ENCODE measurements around the gene IRAK2. TPM values are rescaled to one million over a fixed set of nuclear protein-coding genes. Genes with fewer than 3 reads are reported as not detected.

The IRAK2 gene
- total RNA-seq, 1 experiment from 2014 or later, result 2.8 TPM

- H3K9me3 ChIP-seq (replicated peaks), result no peaks in the 10 kb centered on the region
- peaks cover 6% of the 10 kb centered on the region; the same call in 1 of the 2 replicates for H3K36me3 ChIP-seq
- DNase-seq (ENCODE audit: low read depth in 1 of 2, low spot score in 2 of 2), result no peak
- no peaks in the 10 kb centered on the region for H3K27me3 ChIP-seq (replicated peaks)
- H3K4me1 ChIP-seq (replicated peaks), result no peaks in the 10 kb centered on the region
- no peak overlapping the region for H3K27ac ChIP-seq
- no peak overlapping the region for H3K4me3 ChIP-seq
Measured at GRCh38 chr3:10233988-10234387, 69.3 kb downstream of the IRAK2 start.

GRCh38 chr3:10234526-10235230, 70.0 kb downstream of the IRAK2 start:
- no peak for DNase-seq (ENCODE audit: low read depth in 1 of 2, low spot score in 2 of 2)
- no peaks in the 10 kb centered on the region for H3K9me3 ChIP-seq (replicated peaks)
- peaks cover 6% of the 10 kb centered on the region; the same call in 1 of the 2 replicates for H3K36me3 ChIP-seq
- no peak overlapping the region for H3K4me3 ChIP-seq
- H3K27ac ChIP-seq, result no peak overlapping the region
- no peaks in the 10 kb centered on the region for H3K4me1 ChIP-seq (replicated peaks)
- H3K27me3 ChIP-seq (replicated peaks), result no peaks in the 10 kb centered on the region

GRCh38 chr3:10235551-10235950, 70.8 kb downstream of the IRAK2 start:
- DNase-seq (ENCODE audit: low read depth in 1 of 2, low spot score in 2 of 2), result no peak
- Histone ChIP-seq H3K27ac (no peak overlapping the region), H3K4me1 (replicated peaks) (no peaks in the 10 kb centered on the region), H3K27me3 (replicated peaks) (no peaks in the 10 kb centered on the region), H3K9me3 (replicated peaks) (no peaks in the 10 kb centered on the region), H3K4me3 (no peak overlapping the region), H3K36me3 (peaks cover 6% of the 10 kb centered on the region; the same call in 1 of the 2 replicates)

GRCh38 chr3:10238345-10239183, 73.8 kb downstream of the IRAK2 start:
- H3K9me3 ChIP-seq (replicated peaks), result no peaks in the 10 kb centered on the region
- H3K27me3 ChIP-seq (replicated peaks), result no peaks in the 10 kb centered on the region
- peaks cover 6% of the 10 kb centered on the region; the same call in 1 of the 2 replicates for H3K36me3 ChIP-seq
- no peak for DNase-seq (ENCODE audit: low read depth in 1 of 2, low spot score in 2 of 2)
- H3K4me1 ChIP-seq (replicated peaks), result no peaks in the 10 kb centered on the region
- no peak overlapping the region for H3K27ac ChIP-seq
- no peak overlapping the region for H3K4me3 ChIP-seq

- no peaks in the 10 kb centered on the region for H3K9me3 ChIP-seq (replicated peaks)
- H3K27ac ChIP-seq, result no peak overlapping the region
- no peaks in the 10 kb centered on the region for H3K27me3 ChIP-seq (replicated peaks)
- no peak overlapping the region for H3K4me3 ChIP-seq
- H3K4me1 ChIP-seq (replicated peaks), result no peaks in the 10 kb centered on the region
- no peak for DNase-seq (ENCODE audit: low read depth in 1 of 2, low spot score in 2 of 2)
- H3K36me3 ChIP-seq, result peaks cover 6% of the 10 kb centered on the region; the same call in 1 of the 2 replicates
Measured at GRCh38 chr3:10240799-10241198, 76.1 kb downstream of the IRAK2 start.

GRCh38 chr3:10242182-10243065, 77.7 kb downstream of the IRAK2 start:
- Histone ChIP-seq H3K36me3 (no peaks in the 10 kb centered on the region), H3K4me3 (no peak overlapping the region), H3K27me3 (replicated peaks) (no peaks in the 10 kb centered on the region), H3K9me3 (replicated peaks) (no peaks in the 10 kb centered on the region), H3K27ac (no peak overlapping the region), H3K4me1 (replicated peaks) (no peaks in the 10 kb centered on the region)
- no peak for DNase-seq (ENCODE audit: low read depth in 1 of 2, low spot score in 2 of 2)

GRCh38 chr3:10244009-10244408, 79.3 kb downstream of the IRAK2 start:
- no peak for DNase-seq (ENCODE audit: low read depth in 1 of 2, low spot score in 2 of 2)
- H3K9me3 ChIP-seq (replicated peaks), result no peaks in the 10 kb centered on the region
- H3K27ac ChIP-seq, result no peak overlapping the region
- H3K27me3 ChIP-seq (replicated peaks), result no peaks in the 10 kb centered on the region
- H3K4me1 ChIP-seq (replicated peaks), result peaks cover 9% of the 10 kb centered on the region
- H3K4me3 ChIP-seq, result no peak overlapping the region
- H3K36me3 ChIP-seq, result peaks cover 7% of the 10 kb centered on the region

GRCh38 chr3:10245081-10245712, 80.5 kb downstream of the IRAK2 start:
- no peak for DNase-seq (ENCODE audit: low read depth in 1 of 2, low spot score in 2 of 2)
- no peak overlapping the region for H3K27ac ChIP-seq
- H3K4me3 ChIP-seq, result no peak overlapping the region
- no peaks in the 10 kb centered on the region for H3K9me3 ChIP-seq (replicated peaks)
- H3K27me3 ChIP-seq (replicated peaks), result no peaks in the 10 kb centered on the region
- peaks cover 20% of the 10 kb centered on the region for H3K4me1 ChIP-seq (replicated peaks)
- H3K36me3 ChIP-seq, result peaks cover 16% of the 10 kb centered on the region

GRCh38 chr3:10247679-10248183, 83.0 kb downstream of the IRAK2 start:
- H3K4me1 ChIP-seq (replicated peaks), result peaks cover 26% of the 10 kb centered on the region
- no peaks in the 10 kb centered on the region for H3K9me3 ChIP-seq (replicated peaks)
- peaks cover 33% of the 10 kb centered on the region for H3K36me3 ChIP-seq
- H3K4me3 ChIP-seq, result peak overlapping the region; percentile 86
- no peaks in the 10 kb centered on the region for H3K27me3 ChIP-seq (replicated peaks)
- H3K27ac ChIP-seq, result peak overlapping the region; percentile 64
- no peak for DNase-seq (ENCODE audit: low read depth in 1 of 2, low spot score in 2 of 2)

GRCh38 chr3:10248184-10248983, 83.7 kb downstream of the IRAK2 start, which contains the start of gene TATDN2:
TATDN2 (plus strand) TSS chr3:10248459; CDS start chr3:10249201, 742 bp downstream.
- peak within 1 kb of the TSS; percentile 64 for H3K27ac ChIP-seq
- no peaks in the 10 kb centered on the region for H3K27me3 ChIP-seq (replicated peaks)
- peak; percentile 86 to 93 for DNase-seq (ENCODE audit: low read depth in 1 of 2, low spot score in 2 of 2)
- peaks cover 26% of the 10 kb centered on the region for H3K4me1 ChIP-seq (replicated peaks)
- H3K4me3 ChIP-seq, result peak within 1 kb of the TSS; percentile 86
- no peaks in the 10 kb centered on the region for H3K9me3 ChIP-seq (replicated peaks)
- peaks cover 38% of the 10 kb centered on the region for H3K36me3 ChIP-seq

GRCh38 chr3:10248984-10249748, 84.4 kb downstream of the IRAK2 start:
- Histone ChIP-seq H3K4me3 (peak overlapping the region; percentile 86), H3K9me3 (replicated peaks) (no peaks in the 10 kb centered on the region), H3K4me1 (replicated peaks) (peaks cover 26% of the 10 kb centered on the region), H3K27ac (peak overlapping the region; percentile 64), H3K36me3 (peaks cover 46% of the 10 kb centered on the region), H3K27me3 (replicated peaks) (no peaks in the 10 kb centered on the region)
- no peak for DNase-seq (ENCODE audit: low read depth in 1 of 2, low spot score in 2 of 2)

GRCh38 chr3:10249833-10250232, 85.1 kb downstream of the IRAK2 start:
- DNase-seq (ENCODE audit: low read depth in 1 of 2, low spot score in 2 of 2), result peak in 1 of 2 experiments; percentile 9
- Histone ChIP-seq H3K36me3 (peaks cover 47% of the 10 kb centered on the region), H3K27ac (no peak overlapping the region), H3K4me1 (replicated peaks) (peaks cover 26% of the 10 kb centered on the region), H3K27me3 (replicated peaks) (no peaks in the 10 kb centered on the region), H3K9me3 (replicated peaks) (no peaks in the 10 kb centered on the region), H3K4me3 (peak overlapping the region; percentile 86)

All from SJSA1 (cell line).